HCT116 (cell line): ENCODE measurements around the gene NAA50. TPM values are rescaled to one million over a fixed set of nuclear protein-coding genes. Genes with fewer than 3 reads are reported as not detected.

Source experiments
- ATAC-seq: fragments of 200-7000 bp; cut with Tn5 transposase; 2 replicates; pipeline ENCODE4 v1.9.1; 2020; ENCODE audit warnings: mild to moderate bottlenecking, moderate library complexity
- BruUV-seq: library from RNA; stranded (reverse); fragments of 400-500 nt; replicated peaks from 2 replicates; lab custom pipeline; 2021; lab: Mats Ljungman, UMichigan
- CTCF ChIA-PET: fragments of 300-600 bp; sonication (Branson Sonifier 250); formaldehyde crosslinking; loops from one replicate; lab custom pipeline; 2021; ENCODE audit warnings: antibody characterized with exemption; lab: Charles Lee
- POLR2A ChIA-PET: fragments of 300-600, 350-600 bp; sonication (Branson Sonifier 250); formaldehyde crosslinking; loops from one replicate; lab custom pipeline; 2021; ENCODE audit warnings: antibody characterized with exemption; lab: Charles Lee
- RAD21 ChIA-PET, 2 experiments: fragments of 300-600 bp; sonication (Branson Sonifier 250); formaldehyde crosslinking; loops; one replicate each; lab custom pipeline; 2023; ENCODE audit warnings: low total read pairs in 2 of 2; ENCODE audit not compliant: uncharacterized antibody in 2 of 2, unreplicated experiment in 2 of 2, low non-redundant PET in 1 of 2; lab: Charles Lee
- DNase-seq: peaks from one replicate; pipeline ENCODE4 v3.0.0-alpha.2; 2010; ENCODE audit warnings: low read depth, low spot score
- H2AFZ ChIP-seq: fragments of 200-600 bp; shearing (Covaris generic), sonication (generic); 2 replicates; pipeline ENCODE4 v1.6.1; 2017; ENCODE audit warnings: low read depth, mixed run types, mixed read lengths, antibody characterized with exemption, low read length; ENCODE audit not compliant: poor library complexity, severe bottlenecking
- H3K27ac ChIP-seq: 2 replicates; pipeline ENCODE4 v1.5.1; 2012; ENCODE audit warnings: low read depth, low read length
- H3K27me3 ChIP-seq: fragments of 200-600 bp; sonication (generic); 2 replicates; pipeline ENCODE4 v1.6.1; 2016; ENCODE audit warnings: mixed run types, low read length, mixed read lengths; ENCODE audit not compliant: insufficient read depth
- H3K36me3 ChIP-seq, 2 experiments: fragments of 200-500 bp in 1 of 2; fragments of 200-600 bp in 1 of 2; sonication (Bioruptor generic) in 1 of 2; sonication (generic) in 1 of 2; 2 replicates each; pipeline versions ENCODE4 v1.5.1 to v1.6.1; 2014 to 2016; ENCODE audit warnings: low read length in 2 of 2, inconsistent platforms in 1 of 2, mixed read lengths in 1 of 2, mixed run types in 1 of 2; ENCODE audit not compliant: insufficient read depth in 2 of 2, control insufficient read depth in 1 of 2
- H3K4me1 ChIP-seq, 2 experiments: fragments of 200-600 bp in 1 of 2; sonication (generic) in 1 of 2; 2 replicates each; pipeline versions ENCODE4 v1.5.1 to v1.6.1; 2012 to 2017; ENCODE audit warnings: low read length in 2 of 2, inconsistent platforms in 1 of 2, mild to moderate bottlenecking in 1 of 2, mixed read lengths in 1 of 2, mixed run types in 1 of 2, moderate library complexity in 1 of 2; ENCODE audit not compliant: insufficient read depth in 2 of 2, control insufficient read depth in 1 of 2
- H3K4me2 ChIP-seq: fragments of 200-600 bp; sonication (generic); 2 replicates; pipeline ENCODE4 v1.6.1; 2017; ENCODE audit warnings: mixed run types, low read length, mixed read lengths
- H3K4me3 ChIP-seq, 2 experiments: fragments of 200-600 bp in 1 of 2; sonication (generic) in 1 of 2; replicated peaks in 1 of 2; 2 replicates each; pipeline ENCODE4 v1.5.1; 2011 to 2016; ENCODE audit warnings: low read length in 2 of 2, control low read depth in 1 of 2, low read depth in 1 of 2, mild to moderate bottlenecking in 1 of 2, mixed read lengths in 1 of 2, mixed run types in 1 of 2
- H3K79me2 ChIP-seq: fragments of 200-600 bp; sonication (generic); 2 replicates; pipeline ENCODE4 v1.6.1; 2017; ENCODE audit warnings: mild to moderate bottlenecking, mixed run types, low read length, moderate library complexity, mixed read lengths; ENCODE audit not compliant: insufficient read depth
- H3K9ac ChIP-seq: fragments of 200-600 bp; sonication (generic); 2 replicates; pipeline ENCODE4 v1.6.1; 2016; ENCODE audit warnings: low read length, mixed read lengths
- H3K9me2 ChIP-seq: fragments of 200-600 bp; sonication (generic), shearing (Covaris generic); 2 replicates; pipeline ENCODE4 v1.6.1; 2017; ENCODE audit warnings: mixed run types, mild to moderate bottlenecking, moderate library complexity; ENCODE audit not compliant: insufficient read depth
- H3K9me3 ChIP-seq, 2 experiments: fragments of 200-500 bp in 1 of 2; fragments of 200-600 bp in 1 of 2; sonication (Bioruptor generic) in 1 of 2; sonication (generic) in 1 of 2; 2 replicates each; pipeline ENCODE4 v1.6.1; 2014 to 2017; ENCODE audit warnings: low read length in 2 of 2, mixed read lengths in 2 of 2, inconsistent platforms in 1 of 2, low read depth in 1 of 2, mild to moderate bottlenecking in 1 of 2, mixed run types in 1 of 2, moderate library complexity in 1 of 2; ENCODE audit not compliant: control insufficient read depth in 1 of 2, insufficient read depth in 1 of 2
- H4K20me1 ChIP-seq: fragments of 200-600 bp; sonication (generic), shearing (Covaris generic); 2 replicates; pipeline ENCODE4 v1.6.1; 2017; ENCODE audit warnings: mixed run types, mild to moderate bottlenecking, moderate library complexity; ENCODE audit not compliant: insufficient read depth
- ELF1 ChIP-seq: IDR thresholded peaks from 2 replicates; pipeline ENCODE4 v1.6.1; 2012; ENCODE audit warnings: low read depth, borderline replicate concordance
- EZH2phosphoT487 ChIP-seq: fragments of 200-600 bp; IDR thresholded peaks from 2 replicates; pipeline ENCODE4 v1.6.1; 2018; ENCODE audit warnings: antibody characterized with exemption, borderline replicate concordance
- JUND ChIP-seq: IDR thresholded peaks from 2 replicates; pipeline ENCODE4 v1.6.1; 2012
- POLR2AphosphoS5 ChIP-seq: IDR thresholded peaks from 2 replicates; pipeline ENCODE4 v1.6.1; 2011; ENCODE audit warnings: mild to moderate bottlenecking, low read depth, low read length, moderate library complexity
- RAD21 ChIP-seq: IDR thresholded peaks from 2 replicates; pipeline ENCODE4 v1.6.1; 2012; ENCODE audit warnings: low read depth, mild to moderate bottlenecking
- SIN3A ChIP-seq: IDR thresholded peaks from 2 replicates; pipeline ENCODE4 v1.6.1; 2012; ENCODE audit warnings: low read depth
- SP1 ChIP-seq: IDR thresholded peaks from 2 replicates; pipeline ENCODE4 v1.6.1; 2012; ENCODE audit warnings: low read depth
- YY1 ChIP-seq: IDR thresholded peaks from 2 replicates; pipeline ENCODE4 v1.6.1; 2011; ENCODE audit warnings: low read length, low read depth, moderate library complexity, mild to moderate bottlenecking; ENCODE audit not compliant: insufficient replicate concordance; ENCODE audit errors: extremely low read depth
- ZFX ChIP-seq: fragments of 450-650 bp; IDR thresholded peaks from 2 replicates; pipeline ENCODE4 v1.6.1; 2017
- intact Hi-C: fragments of 100-400 bp; cut with micrococcal nuclease; formaldehyde crosslinking; loops from 2 replicates; pipeline ENCODE4 v1.10.0; 2022
- total RNA-seq: library from RNA; stranded (reverse); gene quantifications from one replicate; pipeline ENCODE4 v1.2.1, GENCODE V29; 2021; ENCODE audit not compliant: unreplicated experiment
- TF ChIP-seq, protein P1 (sequence below): IDR thresholded peaks from 2 replicates; pipeline ENCODE4 v1.6.1; 2011; ENCODE audit warnings: mild to moderate bottlenecking, low read length, moderate library complexity; ENCODE audit not compliant: insufficient replicate concordance; ENCODE audit errors: extremely low read depth
- TF ChIP-seq, protein P2 (sequence below): IDR thresholded peaks from 2 replicates; pipeline ENCODE4 v1.6.1; 2012

Gene NAA50
- total RNA-seq, 1 experiment from 2014 or later = 233 TPM

GRCh38 chr3:113707835-113708234, 38.2 kb downstream of the NAA50 start:
- Histone ChIP-seq H3K27ac (no peak overlapping the region), H3K9me3 (no peaks in the 10 kb centered on the region), H2AFZ (no peak overlapping the region), H3K79me2 (no peaks in the 10 kb centered on the region), H3K4me2 (no peak overlapping the region), H3K4me1 (no peaks in the 10 kb centered on the region), H3K27me3 (no peaks in the 10 kb centered on the region), H3K36me3 (no peaks in the 10 kb centered on the region), H3K9me2 (no peaks in the 10 kb centered on the region), H3K4me3 (no peak overlapping the region)
- POLR2A ChIA-PET = no interaction called here
- no TSS peak for BruUV-seq
- ATAC-seq (no peak), DNase-seq (no peak)
- RAD21 ChIA-PET = no interaction called here
- CTCF ChIA-PET = no interaction called here
- TF ChIP-seq SP1 (no peak), JUND (no peak)
- TF ChIP-seq, all 23 proteins: peak for 0
- intact Hi-C loops = no loop called here
- Histone ChIP-seq H3K9ac (no peak overlapping the region), H4K20me1 (no peaks in the 10 kb centered on the region)

GRCh38 chr3:113698956-113699355, 47.1 kb downstream of the NAA50 start:
- POLR2A ChIA-PET = no interaction called here
- no peak for TF ChIP-seq SIN3A
- no peak for TF ChIP-seq POLR2AphosphoS5
- TF ChIP-seq ELF1 = no peak
- no peak for TF ChIP-seq EZH2phosphoT487
- TF ChIP-seq, protein P1, sequence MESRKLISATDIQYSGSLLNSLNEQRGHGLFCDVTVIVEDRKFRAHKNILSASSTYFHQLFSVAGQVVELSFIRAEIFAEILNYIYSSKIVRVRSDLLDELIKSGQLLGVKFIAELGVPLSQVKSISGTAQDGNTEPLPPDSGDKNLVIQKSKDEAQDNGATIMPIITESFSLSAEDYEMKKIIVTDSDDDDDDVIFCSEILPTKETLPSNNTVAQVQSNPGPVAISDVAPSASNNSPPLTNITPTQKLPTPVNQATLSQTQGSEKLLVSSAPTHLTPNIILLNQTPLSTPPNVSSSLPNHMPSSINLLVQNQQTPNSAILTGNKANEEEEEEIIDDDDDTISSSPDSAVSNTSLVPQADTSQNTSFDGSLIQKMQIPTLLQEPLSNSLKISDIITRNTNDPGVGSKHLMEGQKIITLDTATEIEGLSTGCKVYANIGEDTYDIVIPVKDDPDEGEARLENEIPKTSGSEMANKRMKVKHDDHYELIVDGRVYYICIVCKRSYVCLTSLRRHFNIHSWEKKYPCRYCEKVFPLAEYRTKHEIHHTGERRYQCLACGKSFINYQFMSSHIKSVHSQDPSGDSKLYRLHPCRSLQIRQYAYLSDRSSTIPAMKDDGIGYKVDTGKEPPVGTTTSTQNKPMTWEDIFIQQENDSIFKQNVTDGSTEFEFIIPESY = no peak
- TF ChIP-seq YY1 = no peak
- TF ChIP-seq, protein P2, sequence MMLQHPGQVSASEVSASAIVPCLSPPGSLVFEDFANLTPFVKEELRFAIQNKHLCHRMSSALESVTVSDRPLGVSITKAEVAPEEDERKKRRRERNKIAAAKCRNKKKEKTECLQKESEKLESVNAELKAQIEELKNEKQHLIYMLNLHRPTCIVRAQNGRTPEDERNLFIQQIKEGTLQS = no peak
- no peak for TF ChIP-seq RAD21
- no peak for TF ChIP-seq ZFX
- no peak overlapping the region for H3K9ac ChIP-seq
- no peaks in the 10 kb centered on the region for H3K9me3 ChIP-seq
- H4K20me1 ChIP-seq = no peaks in the 10 kb centered on the region
- no peak overlapping the region for H3K4me2 ChIP-seq
- H3K36me3 ChIP-seq = no peaks in the 10 kb centered on the region
- H3K4me3 ChIP-seq = no peak overlapping the region
- no peaks in the 10 kb centered on the region for H3K27me3 ChIP-seq
- DNase-seq (no peak), ATAC-seq (no peak)
- intact Hi-C loops = no loop called here
- no peaks in the 10 kb centered on the region for H3K9me2 ChIP-seq
- CTCF ChIA-PET = no interaction called here
- no peak overlapping the region for H3K27ac ChIP-seq
- H3K4me1 ChIP-seq = peaks cover 4 to 17% of the 10 kb centered on the region in 2 experiments; a peak in 3 of 4 replicates
- no peak overlapping the region for H2AFZ ChIP-seq
- BruUV-seq = no TSS peak
- RAD21 ChIA-PET = no interaction called here
- peaks cover 4% of the 10 kb centered on the region; the same call in 1 of the 2 replicates for H3K79me2 ChIP-seq
